GM21526 (cell line): Measurements from ENCODE around the gene PRUNE1.
A peak's percentile ranks its signal among the peaks of the same experiment; 100 is the strongest.

ENCODE experiments used
- ATAC-seq: cut with Tn5 transposase; IDR thresholded peaks from one replicate; pipeline ENCODE4 v1.9.1; 2021; ENCODE audit warnings: moderate library complexity; ENCODE audit not compliant: unreplicated experiment, low FRiP score

The PRUNE1 gene, protein sequence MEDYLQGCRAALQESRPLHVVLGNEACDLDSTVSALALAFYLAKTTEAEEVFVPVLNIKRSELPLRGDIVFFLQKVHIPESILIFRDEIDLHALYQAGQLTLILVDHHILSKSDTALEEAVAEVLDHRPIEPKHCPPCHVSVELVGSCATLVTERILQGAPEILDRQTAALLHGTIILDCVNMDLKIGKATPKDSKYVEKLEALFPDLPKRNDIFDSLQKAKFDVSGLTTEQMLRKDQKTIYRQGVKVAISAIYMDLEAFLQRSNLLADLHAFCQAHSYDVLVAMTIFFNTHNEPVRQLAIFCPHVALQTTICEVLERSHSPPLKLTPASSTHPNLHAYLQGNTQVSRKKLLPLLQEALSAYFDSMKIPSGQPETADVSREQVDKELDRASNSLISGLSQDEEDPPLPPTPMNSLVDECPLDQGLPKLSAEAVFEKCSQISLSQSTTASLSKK

DNA sequence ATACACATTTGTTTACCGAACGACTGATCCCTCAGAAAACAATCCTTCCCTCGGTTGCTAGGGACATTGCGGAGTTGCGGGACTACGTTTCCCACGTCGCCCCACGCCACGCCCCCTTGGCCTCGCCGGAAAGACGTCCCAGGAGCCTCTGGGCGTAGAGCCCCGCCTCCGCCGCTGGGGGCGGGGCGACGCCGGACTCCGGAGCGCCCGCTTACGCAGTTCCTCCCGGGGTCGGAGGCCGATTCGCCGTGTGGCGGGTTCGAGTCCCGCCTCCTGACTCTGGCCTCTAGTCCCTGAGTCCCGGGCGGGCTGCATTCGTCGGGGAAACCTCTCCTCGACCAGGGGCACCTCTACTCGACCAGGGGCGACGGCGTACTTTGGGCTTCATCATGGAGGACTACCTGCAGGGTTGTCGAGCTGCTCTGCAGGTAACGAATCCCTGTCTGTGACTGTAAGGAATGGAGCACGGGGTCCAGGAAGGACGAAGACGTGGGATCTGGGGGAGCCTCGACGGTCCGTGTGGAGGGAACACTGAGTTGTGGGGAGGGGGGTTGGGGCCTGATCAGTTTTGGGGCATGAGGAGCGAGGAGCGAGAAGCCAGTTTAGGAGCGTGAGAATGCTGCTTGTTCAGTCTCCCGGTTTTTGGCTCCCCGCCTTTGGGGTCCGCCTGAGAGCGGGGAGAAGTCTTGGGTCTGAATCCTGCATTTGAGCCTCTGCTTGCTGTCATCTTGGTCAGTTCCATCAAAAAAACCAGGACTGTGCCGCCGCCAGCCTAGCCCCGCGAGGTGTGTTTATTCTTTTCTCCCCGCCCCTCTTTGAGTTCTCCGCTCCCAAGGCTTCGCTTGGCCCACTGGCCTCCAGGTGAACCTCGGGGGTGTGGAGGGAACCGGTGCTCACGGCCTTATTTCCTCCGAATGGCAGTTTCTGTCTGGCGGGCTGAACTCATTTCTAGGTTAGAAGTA lies at the start of gene PRUNE1:
Gene PRUNE1, plus strand, starts transcription at position 206 of the 962 bp plus-strand sequence. Its CDS starts 184 bp downstream, at position 390.
- ATAC-seq, result peak; percentile 63

GRCh38 chr1:150960646-150961045 lies 47.6 kb upstream of the PRUNE1 start:
- ATAC-seq, result no peak

- ATAC-seq, result no peak
These were observed 46.5 kb upstream of the PRUNE1 start for GRCh38 chr1:150961756-150962155.

DNA sequence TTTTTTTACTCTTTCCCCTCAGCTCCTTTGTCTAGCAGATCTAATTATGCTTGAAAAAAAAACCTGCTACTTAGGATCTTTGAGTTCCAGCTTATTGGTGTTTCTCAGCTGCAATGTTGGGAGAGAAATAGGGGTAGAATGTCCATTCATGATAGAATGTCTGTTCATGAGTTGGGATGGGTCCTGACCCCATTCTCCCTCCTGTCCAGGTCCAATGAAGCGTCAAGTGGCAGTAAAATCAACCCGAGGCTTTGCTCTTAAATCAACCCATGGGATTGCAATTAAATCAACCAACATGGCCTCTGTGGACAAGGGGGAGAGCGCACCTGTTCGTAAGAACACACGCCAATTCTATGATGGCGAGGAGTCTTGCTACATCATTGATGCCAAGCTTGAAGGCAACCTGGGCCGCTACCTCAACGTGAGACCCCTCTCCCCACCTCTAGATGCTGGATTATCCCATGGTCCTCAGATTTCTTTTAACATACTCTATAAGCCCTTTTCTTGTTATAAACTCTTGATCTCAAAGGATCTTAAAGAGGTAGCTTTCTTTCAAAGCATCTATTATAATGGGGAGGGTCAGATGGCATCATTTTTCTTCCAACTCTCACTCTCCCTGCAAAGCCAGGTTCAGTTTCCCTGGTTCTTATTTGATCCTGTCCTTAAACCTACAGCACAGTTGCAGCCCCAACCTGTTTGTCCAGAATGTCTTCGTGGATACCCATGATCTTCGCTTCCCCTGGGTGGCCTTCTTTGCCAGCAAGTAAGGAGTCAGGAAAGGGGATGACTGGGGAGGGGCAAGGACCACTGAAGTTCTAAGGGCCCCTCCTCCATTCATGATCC lies 44.7 kb upstream of the PRUNE1 start:
- ATAC-seq, result no peak

- ATAC-seq, result no peak
These were observed 44.1 kb upstream of the PRUNE1 start for GRCh38 chr1:150964164-150964489.

- ATAC-seq, result no peak
These were observed 42.6 kb upstream of the PRUNE1 start for GRCh38 chr1:150965605-150966004.

- ATAC-seq, result no peak
These were observed 42.2 kb upstream of the PRUNE1 start for GRCh38 chr1:150966011-150966410.

DNA sequence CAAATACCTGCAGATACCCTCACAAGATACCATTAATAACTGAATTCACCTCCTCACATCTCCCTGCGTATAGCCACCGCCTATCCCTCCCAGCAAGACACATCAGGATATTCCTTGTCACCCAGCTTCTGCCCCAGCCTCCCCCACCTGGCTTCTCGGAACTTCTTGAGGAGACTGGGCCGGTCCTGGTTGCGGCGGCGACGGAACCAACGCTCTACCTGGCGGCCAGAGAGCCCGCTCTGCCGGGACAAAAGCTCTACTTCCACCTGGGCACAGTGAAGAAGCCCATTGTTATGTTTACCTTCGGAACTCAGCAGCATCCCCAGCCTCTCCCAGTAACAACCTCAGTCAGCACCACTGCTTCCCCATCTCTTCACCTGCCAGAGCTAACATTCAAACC lies 40.3 kb upstream of the PRUNE1 start:
- no peak for ATAC-seq

GRCh38 chr1:150968491-150968890 lies 39.8 kb upstream of the PRUNE1 start:
- ATAC-seq, result no peak

- no peak for ATAC-seq
These were observed 38.6 kb upstream of the PRUNE1 start for GRCh38 chr1:150969626-150970025.

- no peak for ATAC-seq
These were observed 37.3 kb upstream of the PRUNE1 start for GRCh38 chr1:150970808-150971582.

DNA sequence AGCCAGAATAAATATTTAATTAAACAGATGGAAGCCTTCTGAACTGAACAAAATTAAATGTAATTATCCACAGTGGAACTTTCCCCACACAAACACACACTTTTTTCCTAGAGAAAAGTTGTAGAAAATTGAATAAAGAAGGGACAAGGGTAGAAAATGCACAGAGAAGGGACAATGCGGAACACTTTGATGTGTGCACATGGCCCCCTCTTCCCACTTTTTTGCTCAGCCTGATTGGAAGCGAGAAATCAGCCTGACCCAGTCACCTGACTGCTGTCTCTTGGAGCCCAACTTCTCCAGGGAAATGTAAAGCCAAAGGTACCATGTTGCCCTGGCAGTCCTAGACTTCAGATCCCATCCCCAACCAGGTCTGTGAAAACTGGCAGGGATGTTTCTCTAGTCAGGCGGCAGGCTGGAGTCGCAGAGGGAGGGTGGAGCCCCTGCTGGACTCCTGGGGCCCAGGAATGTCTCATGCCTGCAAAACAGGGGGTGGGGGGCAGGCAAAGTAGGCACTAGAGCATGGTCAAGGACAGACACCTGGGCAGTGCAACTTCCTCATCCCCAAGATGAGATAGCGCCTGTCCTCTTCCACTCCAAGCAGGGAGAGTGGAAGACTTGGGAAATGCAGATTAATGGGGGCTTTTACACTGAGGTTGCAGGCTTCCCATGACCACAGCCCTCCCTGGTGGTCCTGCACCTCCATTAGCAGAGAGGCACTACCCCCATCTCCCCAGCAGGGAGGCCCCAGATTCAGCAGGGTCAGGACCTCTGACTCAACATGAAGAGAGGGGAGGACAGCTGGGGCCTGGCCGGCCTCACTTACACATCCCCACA lies 36.4 kb upstream of the PRUNE1 start:
- no peak for ATAC-seq

DNA sequence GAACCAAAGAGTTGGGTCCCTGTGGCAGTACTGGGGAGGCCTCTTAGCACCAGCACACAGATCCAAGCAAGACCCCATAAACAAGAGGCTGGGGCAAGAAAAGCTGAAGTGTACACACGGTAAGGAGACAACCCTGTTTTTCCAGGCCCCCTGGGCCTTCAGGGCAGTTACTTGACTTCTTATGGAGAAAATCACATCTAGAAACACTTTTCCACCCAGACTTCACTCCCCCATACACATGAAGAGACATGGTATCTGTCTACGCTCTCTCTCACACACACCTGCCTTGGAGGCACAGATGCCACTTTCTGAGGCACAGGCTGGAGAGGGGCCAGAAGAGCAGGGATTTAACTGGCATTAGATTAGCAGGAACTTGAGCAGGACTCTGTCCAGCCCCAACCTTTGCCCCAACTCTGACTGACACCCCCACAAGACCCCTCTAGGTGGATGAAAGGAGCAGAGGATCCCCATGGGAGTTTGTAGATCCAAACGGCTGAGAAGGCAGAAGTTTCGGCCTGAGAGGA lies 35.8 kb upstream of the PRUNE1 start:
- no peak for ATAC-seq

DNA sequence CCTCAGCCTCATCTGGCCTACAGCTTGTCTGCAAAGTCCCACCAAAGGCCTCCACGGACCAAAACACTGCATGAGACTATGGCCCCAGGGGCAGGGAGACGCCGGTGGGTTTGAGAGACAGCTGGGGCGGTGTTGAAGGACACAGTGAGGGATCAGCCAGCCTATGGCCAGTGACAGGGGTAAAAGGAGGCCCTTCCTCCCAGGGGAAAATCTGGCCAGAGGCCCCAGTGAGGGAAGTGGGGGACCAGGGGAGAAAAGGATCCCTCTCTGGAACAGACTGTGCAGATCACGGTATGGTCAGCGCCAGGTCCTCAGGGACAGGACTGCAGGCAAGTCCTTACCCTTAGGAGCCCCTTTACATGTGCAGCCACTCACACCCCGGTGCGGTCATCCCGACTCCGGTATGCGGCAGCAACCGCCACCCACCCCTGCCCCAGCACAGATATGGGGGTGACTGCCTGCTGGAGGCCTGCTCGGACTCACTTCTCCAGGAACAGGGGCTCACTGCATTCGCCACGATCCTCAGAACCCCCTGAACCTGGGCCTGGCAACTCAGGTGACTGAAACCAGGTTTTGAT lies 34.9 kb upstream of the PRUNE1 start:
- ATAC-seq, result no peak

- peak; percentile 29 for ATAC-seq
These were observed 34.2 kb upstream of the PRUNE1 start for GRCh38 chr1:150973836-150974579.

GRCh38 chr1:150974580-150975478 lies 33.4 kb upstream of the PRUNE1 start, which contains the start of gene CERS2:
Gene CERS2 (minus strand): TSS chr1:150974835. CDS start chr1:150969090, 5,745 bp downstream.
- peak; percentile 41 for ATAC-seq
